ENCODE measurements around the gene NXPH1. TPM values are rescaled to one million over a fixed set of nuclear protein-coding genes. Genes with fewer than 3 reads are reported as not detected.

NXPH1 gene
- total RNA-seq, 1 experiment from 2014 or later, result 1.2 TPM

- H3K4me1 ChIP-seq, result 0 out of 2 replicates have a peak, but pooled peaks cover 3% of the 10 kb centered on the region
- H3K36me3 ChIP-seq (ENCODE audit: control insufficient read depth, insufficient read depth, low read length), result no peaks in the 10 kb centered on the region
- Mint-ChIP-seq H3K27ac (ENCODE audit: unreplicated experiment) (no peak overlapping the region), H3K36me3 (ENCODE audit: insufficient read depth, unreplicated experiment) (no peaks in the 10 kb centered on the region), H3K27me3 (ENCODE audit: insufficient read depth, unreplicated experiment) (no peaks in the 10 kb centered on the region), H3K9me3 (ENCODE audit: unreplicated experiment) (peaks cover 13% of the 10 kb centered on the region), H3K4me3 (ENCODE audit: unreplicated experiment) (no peak overlapping the region), H3K4me1 (ENCODE audit: low read depth, unreplicated experiment) (peaks cover 9% of the 10 kb centered on the region)
- no TSS peak for BruUV-seq (replicated peaks)
- CTCF ChIA-PET, result no interaction called here
- H3K4me3 ChIP-seq (ENCODE audit: low read depth, low read length), result no peak overlapping the region
- POLR2A ChIA-PET, result no interaction called here
- H3K9me3 ChIP-seq, result no peaks in the 10 kb centered on the region
- TF ChIP-seq, protein P1, sequence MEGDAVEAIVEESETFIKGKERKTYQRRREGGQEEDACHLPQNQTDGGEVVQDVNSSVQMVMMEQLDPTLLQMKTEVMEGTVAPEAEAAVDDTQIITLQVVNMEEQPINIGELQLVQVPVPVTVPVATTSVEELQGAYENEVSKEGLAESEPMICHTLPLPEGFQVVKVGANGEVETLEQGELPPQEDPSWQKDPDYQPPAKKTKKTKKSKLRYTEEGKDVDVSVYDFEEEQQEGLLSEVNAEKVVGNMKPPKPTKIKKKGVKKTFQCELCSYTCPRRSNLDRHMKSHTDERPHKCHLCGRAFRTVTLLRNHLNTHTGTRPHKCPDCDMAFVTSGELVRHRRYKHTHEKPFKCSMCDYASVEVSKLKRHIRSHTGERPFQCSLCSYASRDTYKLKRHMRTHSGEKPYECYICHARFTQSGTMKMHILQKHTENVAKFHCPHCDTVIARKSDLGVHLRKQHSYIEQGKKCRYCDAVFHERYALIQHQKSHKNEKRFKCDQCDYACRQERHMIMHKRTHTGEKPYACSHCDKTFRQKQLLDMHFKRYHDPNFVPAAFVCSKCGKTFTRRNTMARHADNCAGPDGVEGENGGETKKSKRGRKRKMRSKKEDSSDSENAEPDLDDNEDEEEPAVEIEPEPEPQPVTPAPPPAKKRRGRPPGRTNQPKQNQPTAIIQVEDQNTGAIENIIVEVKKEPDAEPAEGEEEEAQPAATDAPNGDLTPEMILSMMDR (IDR thresholded peaks at IDR 0.05; ENCODE audit: insufficient read depth in 1 of 2, low read depth in 1 of 2, low read length in 1 of 2, severe bottlenecking in 1 of 2, unreplicated experiment in 1 of 2), result no peak
- H3K27me3 ChIP-seq (replicated peaks; ENCODE audit: control insufficient read depth, insufficient read depth, low read length), result no peaks in the 10 kb centered on the region; the same call in 1 of the 2 replicates
- intact Hi-C loops (cut with micrococcal nuclease; ENCODE audit: unreplicated experiment), result no loop called here
- DNase-seq, result no peak
Measured at GRCh38 chr7:8669501-8669851, 236.1 kb downstream of the NXPH1 start.

DNA sequence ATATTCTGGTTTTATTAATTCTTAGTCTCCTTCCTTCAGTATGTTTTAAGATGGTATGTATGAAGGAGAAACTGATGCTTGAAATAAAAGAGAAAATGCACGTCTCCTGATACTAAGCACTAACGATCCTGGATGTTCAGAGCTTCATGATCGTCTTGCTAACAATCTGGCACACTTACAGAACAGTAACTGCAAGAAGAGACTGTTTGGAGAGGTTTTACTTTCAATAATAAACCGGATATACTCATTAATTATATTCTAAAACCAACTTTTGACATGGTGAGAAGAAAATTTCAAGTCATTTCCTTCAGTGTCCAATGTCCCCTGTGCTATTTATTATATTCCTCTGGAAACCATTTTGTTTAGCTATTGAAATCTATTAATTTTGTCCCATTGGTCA lies 251.0 kb downstream of the NXPH1 start:
- H3K36me3 Mint-ChIP-seq (ENCODE audit: insufficient read depth, unreplicated experiment), result no peaks in the 10 kb centered on the region
- H3K27me3 ChIP-seq (replicated peaks; ENCODE audit: control insufficient read depth, insufficient read depth, low read length), result no peaks in the 10 kb centered on the region
- H3K4me3 ChIP-seq (ENCODE audit: low read depth, low read length), result no peak overlapping the region
- H3K4me3 Mint-ChIP-seq (ENCODE audit: unreplicated experiment), result no peak overlapping the region
- H3K27me3 Mint-ChIP-seq (ENCODE audit: insufficient read depth, unreplicated experiment), result no peaks in the 10 kb centered on the region
- CTCF ChIA-PET, result no interaction called here
- H3K9me3 ChIP-seq, result no peaks in the 10 kb centered on the region
- intact Hi-C loops (cut with micrococcal nuclease; ENCODE audit: unreplicated experiment), result no loop called here
- no peaks in the 10 kb centered on the region for H3K9me3 Mint-ChIP-seq (ENCODE audit: unreplicated experiment)
- no peaks in the 10 kb centered on the region for H3K4me1 Mint-ChIP-seq (ENCODE audit: low read depth, unreplicated experiment)
- no peak for DNase-seq
- no peaks in the 10 kb centered on the region for H3K36me3 ChIP-seq (ENCODE audit: control insufficient read depth, insufficient read depth, low read length)
- no peak overlapping the region for H3K27ac Mint-ChIP-seq (ENCODE audit: unreplicated experiment)
- POLR2A ChIA-PET, result no interaction called here
- BruUV-seq (replicated peaks), result no TSS peak
- no peaks in the 10 kb centered on the region for H3K4me1 ChIP-seq
- TF ChIP-seq, protein P1 (IDR thresholded peaks at IDR 0.05; ENCODE audit: insufficient read depth in 1 of 2, low read depth in 1 of 2, low read length in 1 of 2, severe bottlenecking in 1 of 2, unreplicated experiment in 1 of 2), result no peak

DNA sequence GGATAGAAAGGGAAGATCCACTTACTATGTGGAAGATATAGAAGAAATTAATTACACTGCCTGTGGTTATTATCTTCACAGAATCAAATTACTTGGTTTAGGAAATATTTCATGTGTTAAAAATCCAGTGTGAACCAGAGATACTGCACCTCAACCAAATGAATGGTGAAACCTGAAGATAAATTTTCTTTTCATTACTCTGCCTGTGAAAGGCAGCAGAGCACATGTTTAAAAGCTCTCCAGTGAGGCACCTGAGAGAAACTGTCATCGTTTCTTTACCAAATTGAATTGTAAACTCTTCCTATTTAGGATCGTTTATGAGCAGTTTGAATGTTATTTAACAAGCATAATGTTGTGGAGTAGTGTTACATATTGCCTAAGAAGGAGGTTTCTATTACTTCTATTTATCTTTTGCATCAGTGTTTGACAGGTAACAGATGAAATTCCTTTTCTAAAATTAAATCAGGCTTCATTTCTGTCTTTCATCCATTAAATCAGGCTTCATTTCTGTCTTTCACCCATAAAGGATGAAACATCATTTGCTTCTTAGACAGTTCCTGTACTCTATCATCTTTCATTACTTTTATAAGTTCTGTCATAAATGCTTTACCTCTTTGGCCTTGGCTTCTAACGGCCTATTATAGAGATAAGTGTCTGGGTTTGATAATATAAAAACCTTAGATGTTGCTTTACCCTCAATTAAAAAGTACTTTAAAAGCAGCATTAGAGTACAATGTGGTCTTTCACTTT lies 266.6 kb downstream of the NXPH1 start:
- ChIA-PET POLR2A (no interaction called here), CTCF (no interaction called here)
- Histone ChIP-seq H3K4me1 (no peaks in the 10 kb centered on the region), H3K36me3 (ENCODE audit: control insufficient read depth, insufficient read depth, low read length) (no peaks in the 10 kb centered on the region), H3K27me3 (replicated peaks; ENCODE audit: control insufficient read depth, insufficient read depth, low read length) (no peaks in the 10 kb centered on the region), H3K9me3 (no peaks in the 10 kb centered on the region), H3K4me3 (ENCODE audit: low read depth, low read length) (no peak overlapping the region)
- peaks cover 7% of the 10 kb centered on the region for H3K4me1 Mint-ChIP-seq (ENCODE audit: low read depth, unreplicated experiment)
- TF ChIP-seq, protein P1 (IDR thresholded peaks at IDR 0.05; ENCODE audit: insufficient read depth in 1 of 2, low read depth in 1 of 2, low read length in 1 of 2, severe bottlenecking in 1 of 2, unreplicated experiment in 1 of 2), result no peak
- H3K36me3 Mint-ChIP-seq (ENCODE audit: insufficient read depth, unreplicated experiment), result no peaks in the 10 kb centered on the region
- H3K4me3 Mint-ChIP-seq (ENCODE audit: unreplicated experiment), result no peak overlapping the region
- H3K27ac Mint-ChIP-seq (ENCODE audit: unreplicated experiment), result no peak overlapping the region
- BruUV-seq (replicated peaks), result no TSS peak
- H3K27me3 Mint-ChIP-seq (ENCODE audit: insufficient read depth, unreplicated experiment), result no peaks in the 10 kb centered on the region
- no peak for DNase-seq
- intact Hi-C loops (cut with micrococcal nuclease; ENCODE audit: unreplicated experiment), result no loop called here
- no peaks in the 10 kb centered on the region for H3K9me3 Mint-ChIP-seq (ENCODE audit: unreplicated experiment)

All from Caco-2 (cell line).